H9 (cell line): ENCODE results near the gene POU6F2. TPM values are rescaled to one million over a fixed set of nuclear protein-coding genes. Genes with fewer than 3 reads are reported as not detected.

ENCODE experiments used
- DNase-seq: peaks from one replicate; pipeline ENCODE4 v3.0.0-alpha.2; 2017
- H2AFZ ChIP-seq: one replicate; pipeline ENCODE4 v1.6.1; 2013; ENCODE audit warnings: mild to moderate bottlenecking, low read length, control low read depth, moderate library complexity
- H2AK5ac ChIP-seq: 2 replicates; pipeline ENCODE4 v1.6.1; 2013; ENCODE audit warnings: low read length, control low read depth, mixed read lengths; ENCODE audit not compliant: insufficient read length
- H2BK120ac ChIP-seq: one replicate; pipeline ENCODE4 v1.6.1; 2013; ENCODE audit warnings: low read depth, mild to moderate bottlenecking, low read length, control low read depth, inconsistent platforms; ENCODE audit not compliant: poor library complexity, severe bottlenecking
- H2BK12ac ChIP-seq: 2 replicates; pipeline ENCODE4 v1.6.1; 2013; ENCODE audit warnings: low read length, control low read depth, mixed read lengths, low read depth; ENCODE audit not compliant: insufficient read length
- H2BK15ac ChIP-seq: 2 replicates; pipeline ENCODE4 v1.6.1; 2013; ENCODE audit warnings: low read depth, low read length, control low read depth
- H2BK20ac ChIP-seq: one replicate; pipeline ENCODE4 v1.6.1; 2013; ENCODE audit warnings: low read depth, mild to moderate bottlenecking, low read length, control low read depth, inconsistent platforms; ENCODE audit not compliant: poor library complexity, severe bottlenecking
- H2BK5ac ChIP-seq: 2 replicates; pipeline ENCODE4 v1.6.1; 2013; ENCODE audit warnings: low read length, control low read depth, mixed read lengths; ENCODE audit not compliant: insufficient read length
- H3K14ac ChIP-seq: 2 replicates; pipeline ENCODE4 v1.6.1; 2013; ENCODE audit warnings: low read length, control low read depth; ENCODE audit not compliant: insufficient read depth
- H3K18ac ChIP-seq: 2 replicates; pipeline ENCODE4 v1.6.1; 2013; ENCODE audit warnings: low read depth, mild to moderate bottlenecking, mixed read lengths, low read length, control low read depth; ENCODE audit not compliant: insufficient read length
- H3K23ac ChIP-seq: 2 replicates; pipeline ENCODE4 v1.6.1; 2013; ENCODE audit warnings: low read length, control low read depth, mixed read lengths, low read depth; ENCODE audit not compliant: insufficient read length
- H3K23me2 ChIP-seq: 2 replicates; pipeline ENCODE4 v1.6.1; 2013; ENCODE audit warnings: low read depth, mild to moderate bottlenecking, mixed read lengths, low read length, control low read depth; ENCODE audit not compliant: insufficient read length, poor library complexity, severe bottlenecking
- H3K27ac ChIP-seq: 2 replicates; pipeline ENCODE4 v1.5.1; 2013; ENCODE audit warnings: low read length, control low read depth, mixed read lengths, low read depth; ENCODE audit not compliant: insufficient read length
- H3K27me3 ChIP-seq: 2 replicates; pipeline ENCODE4 v1.6.1; 2013; ENCODE audit warnings: low read length, control low read depth, inconsistent platforms; ENCODE audit not compliant: insufficient read depth
- H3K4ac ChIP-seq: 2 replicates; pipeline ENCODE4 v1.6.1; 2013; ENCODE audit warnings: low read depth, mild to moderate bottlenecking, control low read depth, inconsistent platforms, low read length, moderate library complexity
- H3K4me1 ChIP-seq: 2 replicates; pipeline ENCODE4 v1.6.1; 2013; ENCODE audit warnings: low read length, control low read depth, inconsistent platforms; ENCODE audit not compliant: insufficient read depth
- H3K4me2 ChIP-seq: 2 replicates; pipeline ENCODE4 v1.6.1; 2013; ENCODE audit warnings: low read length, control low read depth, mixed read lengths; ENCODE audit not compliant: insufficient read length, insufficient read depth
- H3K56ac ChIP-seq: 2 replicates; pipeline ENCODE4 v1.6.1; 2013; ENCODE audit warnings: low read depth, mild to moderate bottlenecking, mixed read lengths, low read length, control low read depth; ENCODE audit not compliant: insufficient read length
- H3K79me1 ChIP-seq: 2 replicates; pipeline ENCODE4 v1.6.1; 2013; ENCODE audit warnings: low read depth, mild to moderate bottlenecking, moderate library complexity, low read length, control low read depth, inconsistent platforms; ENCODE audit not compliant: insufficient read depth, poor library complexity, severe bottlenecking
- H3K79me2 ChIP-seq: 2 replicates; pipeline ENCODE4 v1.6.1; 2013; ENCODE audit warnings: low read length, control low read depth, inconsistent platforms; ENCODE audit not compliant: insufficient read depth
- H3K9ac ChIP-seq: 2 replicates; pipeline ENCODE4 v1.6.1; 2013; ENCODE audit warnings: low read length, control low read depth, mixed read lengths; ENCODE audit not compliant: insufficient read length; ENCODE audit errors: extremely low read depth
- H3K9me3 ChIP-seq: one replicate; pipeline ENCODE4 v1.6.1; 2013; ENCODE audit warnings: low read depth, low read length, inconsistent platforms; ENCODE audit not compliant: control insufficient read depth
- H3T11ph ChIP-seq: one replicate; pipeline ENCODE4 v1.6.1; 2013; ENCODE audit warnings: mild to moderate bottlenecking, low read length, control low read depth, inconsistent platforms
- H4K20me1 ChIP-seq: one replicate; pipeline ENCODE4 v1.6.1; 2013; ENCODE audit not compliant: control insufficient read depth, insufficient read length, insufficient read depth
- H4K5ac ChIP-seq: 2 replicates; pipeline ENCODE4 v1.6.1; 2013; ENCODE audit warnings: low read depth, mild to moderate bottlenecking, mixed read lengths, low read length, control low read depth; ENCODE audit not compliant: insufficient read length
- H4K8ac ChIP-seq: replicated peaks from 2 replicates; pipeline ENCODE4 v1.6.1; 2013; ENCODE audit warnings: low read length, control low read depth, mixed read lengths, low read depth; ENCODE audit not compliant: insufficient read length
- H4K91ac ChIP-seq: 2 replicates; pipeline ENCODE4 v1.6.1; 2013; ENCODE audit warnings: low read depth, mild to moderate bottlenecking, moderate library complexity, mixed read lengths, low read length, control low read depth; ENCODE audit not compliant: insufficient read length
- H3K27ac Mint-ChIP-seq, 3 experiments: 2 replicates in 2 of 3; 3 replicates in 1 of 3; pipeline ENCODE4 v1.8.0; 2020 to 2021; ENCODE audit warnings: mixed read lengths in 3 of 3, mild to moderate bottlenecking in 1 of 3, moderate library complexity in 1 of 3
- H3K27me3 Mint-ChIP-seq: 2 replicates; pipeline ENCODE4 v1.8.0; 2021; ENCODE audit warnings: low read depth, mild to moderate bottlenecking, moderate library complexity, mixed read lengths
- H3K36me3 Mint-ChIP-seq, 3 experiments: 2 replicates in 2 of 3; 3 replicates in 1 of 3; pipeline ENCODE4 v1.8.0; 2020 to 2021; ENCODE audit warnings: low read depth in 3 of 3, mixed read lengths in 3 of 3; ENCODE audit not compliant: insufficient read depth in 1 of 3
- H3K4me1 Mint-ChIP-seq, 2 experiments: 2 replicates each; pipeline ENCODE4 v1.8.0; 2020; ENCODE audit warnings: mixed read lengths in 2 of 2
- H3K4me3 Mint-ChIP-seq, 2 experiments: 2 replicates in 1 of 2; 3 replicates in 1 of 2; pipeline ENCODE4 v1.8.0; 2020 to 2021; ENCODE audit warnings: mild to moderate bottlenecking in 2 of 2, mixed read lengths in 2 of 2, moderate library complexity in 1 of 2
- H3K9me3 Mint-ChIP-seq, 2 experiments: 2 replicates in 1 of 2; 3 replicates in 1 of 2; pipeline ENCODE4 v1.8.0; 2020; ENCODE audit warnings: mild to moderate bottlenecking in 2 of 2, mixed read lengths in 2 of 2, moderate library complexity in 1 of 2
- CTCF ChIP-seq: fragments of 200-600 bp; sonication (generic); conservative IDR thresholded peaks from 3 replicates; pipeline ENCODE4 v1.8.0; 2021; ENCODE audit warnings: antibody characterized with exemption, mild to moderate bottlenecking
- WGBS: extraction: QIAGEN DNeasy Blood & Tissue Kit; methylation state at CpG from one replicate; pipeline ENCODE4 v1.1.7; 2013; ENCODE audit warnings: missing lambda C conversion rate, low lambda C conversion rate, mixed read lengths; ENCODE audit not compliant: insufficient read length; ENCODE audit errors: extremely low coverage; 5-methylcytosine and 5-hydroxymethylcytosine counted together
- total RNA-seq: library from RNA; stranded (reverse); gene quantifications from 2 replicates; pipeline ENCODE4 v1.2.1, GENCODE V29; 2021

POU6F2 gene
- total RNA-seq, 1 experiment from 2014 or later: 1.9 TPM

- Histone ChIP-seq H4K91ac (no peak overlapping the region), H3K79me2 (no peaks in the 10 kb centered on the region), H3K14ac (no peak overlapping the region), H3K23me2 (no peaks in the 10 kb centered on the region), H3K79me1 (no peaks in the 10 kb centered on the region), H3K27ac (no peak overlapping the region), H2AFZ (no peak overlapping the region), H3K9ac (no peak overlapping the region), H3K4ac (no peak overlapping the region), H2BK5ac (no peak overlapping the region), H2AK5ac (no peak overlapping the region), H3K18ac (no peak overlapping the region), H4K8ac (no peak overlapping the region), H2BK20ac (no peak overlapping the region), H2BK12ac (no peak overlapping the region), H3K4me2 (no peak overlapping the region), H3K9me3 (no peaks in the 10 kb centered on the region), H4K20me1 (no peaks in the 10 kb centered on the region), H3K27me3 (no peaks in the 10 kb centered on the region), H2BK120ac (no peak overlapping the region), H2BK15ac (no peak overlapping the region), H3K56ac (no peak overlapping the region), H4K5ac (no peak overlapping the region), H3K4me1 (peaks cover 6% of the 10 kb centered on the region), H3T11ph (no peak overlapping the region), H3K23ac (no peak overlapping the region)
- H3K9me3 Mint-ChIP-seq: no peaks in the 10 kb centered on the region
- no peaks in the 10 kb centered on the region for H3K27me3 Mint-ChIP-seq
- no CpG with 5 or more reads among the region's 3 CpGs for WGBS
- H3K4me3 Mint-ChIP-seq: no peak overlapping the region
- no peak overlapping the region for H3K27ac Mint-ChIP-seq
- peak; percentile 47 for DNase-seq
- peaks cover 28 to 30% of the 10 kb centered on the region in 2 experiments for H3K4me1 Mint-ChIP-seq
- peak; percentile 90 for TF ChIP-seq CTCF
- H3K36me3 Mint-ChIP-seq: no peaks in the 10 kb centered on the region
These were observed 379.9 kb downstream of the POU6F2 start for GRCh38 chr7:39357648-39358047.
